OCI-LY1 (cell line): ENCODE data around the gene SSH2.

Experiments
- H2AFZ ChIP-seq: fragments of 200-600 bp; sonication (generic), shearing (Covaris generic); 2 replicates; pipeline ENCODE4 v1.6.0; 2014; ENCODE audit warnings: antibody characterized with exemption, mild to moderate bottlenecking, low read length
- H3F3A ChIP-seq: fragments of 200-600 bp; sonication (generic), shearing (Covaris generic); 2 replicates; pipeline ENCODE4 v1.6.0; 2014; ENCODE audit warnings: mild to moderate bottlenecking, antibody characterized with exemption, low read length, moderate library complexity; ENCODE audit not compliant: insufficient read depth
- H3K27ac ChIP-seq: fragments of 200-600 bp; sonication (generic); 2 replicates; pipeline ENCODE4 v1.5.1; 2014; ENCODE audit warnings: low read length, mixed run types, mild to moderate bottlenecking, low read depth; ENCODE audit not compliant: poor library complexity, severe bottlenecking
- H3K27me3 ChIP-seq: fragments of 200-600 bp; sonication (generic); 2 replicates; pipeline ENCODE4 v1.6.0; 2014; ENCODE audit warnings: antibody characterized with exemption, mild to moderate bottlenecking, low read length, moderate library complexity; ENCODE audit not compliant: insufficient read depth
- H3K36me3 ChIP-seq: fragments of 200-600 bp; sonication (generic); 2 replicates; pipeline ENCODE4 v1.6.1; 2014; ENCODE audit warnings: mild to moderate bottlenecking, antibody characterized with exemption, low read length, moderate library complexity, mixed read lengths; ENCODE audit not compliant: insufficient read depth
- H3K4me1 ChIP-seq: fragments of 200-600 bp; sonication (generic); 2 replicates; pipeline ENCODE4 v1.5.1; 2014; ENCODE audit warnings: mild to moderate bottlenecking, low read length, moderate library complexity; ENCODE audit not compliant: insufficient read depth, severe bottlenecking
- H3K4me2 ChIP-seq: fragments of 200-600 bp; sonication (generic), shearing (Covaris generic); 2 replicates; pipeline ENCODE4 v1.6.1; 2014; ENCODE audit warnings: low read length
- H3K4me3 ChIP-seq: fragments of 200-600 bp; sonication (generic); 2 replicates; pipeline ENCODE4 v1.5.1; 2014; ENCODE audit warnings: low read length, low read depth, mild to moderate bottlenecking, mixed read lengths; ENCODE audit not compliant: poor library complexity, severe bottlenecking
- H3K79me2 ChIP-seq: fragments of 200-600 bp; shearing (Covaris generic); 2 replicates; pipeline ENCODE4 v1.6.1; 2016; ENCODE audit warnings: mixed run types, low read length, mixed read lengths; ENCODE audit not compliant: insufficient read depth
- H3K9ac ChIP-seq: fragments of 200-600 bp; sonication (generic), shearing (Covaris generic); 2 replicates; pipeline ENCODE4 v1.6.1; 2014; ENCODE audit warnings: mild to moderate bottlenecking, low read length, mixed read lengths
- H3K9me2 ChIP-seq: fragments of 200-600 bp; sonication (generic), shearing (Covaris generic); 2 replicates; pipeline ENCODE4 v1.6.1; 2014; ENCODE audit warnings: low read depth, mild to moderate bottlenecking, low read length, mixed read lengths
- H3K9me3 ChIP-seq: fragments of 200-600 bp; shearing (Covaris generic); 2 replicates; pipeline ENCODE4 v1.6.1; 2014; ENCODE audit warnings: low read length, mixed read lengths
- H4K20me1 ChIP-seq: fragments of 200-600 bp; sonication (generic), shearing (Covaris generic); 2 replicates; pipeline ENCODE4 v1.6.0; 2016; ENCODE audit warnings: mild to moderate bottlenecking, low read length; ENCODE audit not compliant: insufficient read depth
- CTCF ChIP-seq: fragments of 200-600 bp; sonication (generic), shearing (Covaris generic); IDR thresholded peaks from 2 replicates; pipeline ENCODE4 v1.5.1; 2017; ENCODE audit warnings: mild to moderate bottlenecking, antibody characterized with exemption, low read length, moderate library complexity, mixed read lengths
- EZH2 ChIP-seq: fragments of 200-600 bp; sonication (generic), shearing (Covaris generic); IDR thresholded peaks from 2 replicates; pipeline ENCODE4 v1.8.0; 2017; ENCODE audit warnings: borderline replicate concordance, mixed run types, mild to moderate bottlenecking, antibody characterized with exemption, low read length, moderate library complexity, mixed read lengths

Gene SSH2

GRCh38 chr17:29597361-29598172, 332.5 kb downstream of the SSH2 start:
- H3K4me2 ChIP-seq: no peak overlapping the region
- H3K36me3 ChIP-seq: no peaks in the 10 kb centered on the region
- H3K4me1 ChIP-seq: peaks cover 11% of the 10 kb centered on the region
- no peaks in the 10 kb centered on the region for H3K79me2 ChIP-seq
- no peaks in the 10 kb centered on the region for H3K9me2 ChIP-seq
- no peak overlapping the region for H3K9ac ChIP-seq
- no peak for TF ChIP-seq CTCF
- TF ChIP-seq EZH2: no peak
- H3K4me3 ChIP-seq: no peak overlapping the region
- H3F3A ChIP-seq: no peaks in the 10 kb centered on the region
- H4K20me1 ChIP-seq: no peaks in the 10 kb centered on the region
- no peaks in the 10 kb centered on the region for H3K9me3 ChIP-seq
- no peak overlapping the region for H3K27ac ChIP-seq
- no peak overlapping the region for H2AFZ ChIP-seq
- H3K27me3 ChIP-seq: peaks cover 3% of the 10 kb centered on the region; the same call in 1 of the 2 replicates

- no peaks in the 10 kb centered on the region for H4K20me1 ChIP-seq
- no peaks in the 10 kb centered on the region for H3K79me2 ChIP-seq
- H3K27ac ChIP-seq: no peak overlapping the region
- H3K27me3 ChIP-seq: peaks cover 3% of the 10 kb centered on the region; the same call in 1 of the 2 replicates
- no peaks in the 10 kb centered on the region for H3K36me3 ChIP-seq
- H3K4me1 ChIP-seq: peaks cover 19% of the 10 kb centered on the region
- no peak for TF ChIP-seq CTCF
- TF ChIP-seq EZH2: no peak
- no peak overlapping the region for H3K4me2 ChIP-seq
- H2AFZ ChIP-seq: no peak overlapping the region
- H3K9me2 ChIP-seq: no peaks in the 10 kb centered on the region
- no peak overlapping the region for H3K4me3 ChIP-seq
- no peak overlapping the region for H3K9ac ChIP-seq
- no peaks in the 10 kb centered on the region for H3K9me3 ChIP-seq
- H3F3A ChIP-seq: no peaks in the 10 kb centered on the region
These were observed 333.2 kb downstream of the SSH2 start for GRCh38 chr17:29596811-29597210.

- no peaks in the 10 kb centered on the region for H4K20me1 ChIP-seq
- TF ChIP-seq CTCF (no peak), EZH2 (no peak)
- H3K4me2 ChIP-seq: no peak overlapping the region
These were observed 333.9 kb downstream of the SSH2 start for GRCh38 chr17:29595943-29596774.

More at GRCh38 chr17:29595943-29596774, 333.9 kb downstream of the SSH2 start:
- no peak overlapping the region for H3K4me3 ChIP-seq
- H3K27me3 ChIP-seq: peaks cover 3% of the 10 kb centered on the region; the same call in 1 of the 2 replicates
- no peak overlapping the region for H3K9ac ChIP-seq
- no peaks in the 10 kb centered on the region for H3K9me2 ChIP-seq
- H3F3A ChIP-seq: no peaks in the 10 kb centered on the region
- H3K9me3 ChIP-seq: no peaks in the 10 kb centered on the region
- H2AFZ ChIP-seq: no peak overlapping the region
- H3K27ac ChIP-seq: no peak overlapping the region
- no peaks in the 10 kb centered on the region for H3K36me3 ChIP-seq
- H3K79me2 ChIP-seq: no peaks in the 10 kb centered on the region
- peaks cover 25% of the 10 kb centered on the region for H3K4me1 ChIP-seq
